GM18526 (cell line): ENCODE results near the gene WFIKKN1.

Source experiments
- POLR2A ChIP-seq: IDR thresholded peaks from 3 replicates; pipeline ENCODE4 v1.6.1; 2011; ENCODE audit not compliant: insufficient read length; ENCODE audit errors: extremely low read depth

WFIKKN1 gene

GRCh38 chr16:638034-638543 lies 7.3 kb downstream of the WFIKKN1 start:
- TF ChIP-seq POLR2A, result no peak

DNA sequence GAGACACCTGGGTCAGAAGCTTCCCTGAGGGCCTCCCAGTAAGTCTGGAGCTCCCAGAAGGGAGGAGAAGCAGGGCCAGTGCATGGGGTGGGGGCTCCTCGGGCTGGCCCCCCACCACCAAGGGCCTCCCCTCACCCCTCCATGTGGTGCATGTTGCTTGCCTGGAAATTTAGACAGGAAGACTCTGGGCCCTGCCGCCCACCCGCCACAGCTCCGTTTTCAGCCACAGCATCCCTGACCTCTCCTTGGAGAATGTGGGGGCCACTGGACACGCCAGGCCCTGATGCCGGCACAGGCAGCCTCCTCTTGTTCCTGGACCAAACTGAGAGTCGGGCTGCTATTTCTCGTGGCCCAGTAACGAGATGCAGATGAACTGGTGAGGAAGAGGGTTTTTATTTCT lies 8.1 kb downstream of the WFIKKN1 start:
- TF ChIP-seq POLR2A, result no peak

DNA sequence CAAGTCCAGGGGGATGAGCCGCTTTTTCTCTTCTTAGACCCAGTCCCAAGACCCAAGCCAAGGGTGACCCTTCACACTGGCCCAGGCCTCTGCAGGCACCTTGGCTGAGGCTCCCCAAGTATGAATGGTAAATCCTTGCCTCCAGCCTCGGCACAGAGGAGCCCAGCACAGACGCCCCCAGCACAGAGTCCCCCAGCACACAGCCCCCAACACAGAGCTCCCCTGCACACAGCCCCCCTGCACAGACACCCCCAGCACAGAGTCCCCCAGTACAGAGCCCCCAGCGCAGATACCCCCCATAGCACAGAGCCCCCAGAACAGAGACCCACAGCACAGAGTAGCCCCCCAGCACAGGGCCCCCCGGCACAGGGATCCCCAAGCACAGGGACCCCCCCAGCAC lies 9.8 kb downstream of the WFIKKN1 start:
- TF ChIP-seq POLR2A, result no peak

DNA sequence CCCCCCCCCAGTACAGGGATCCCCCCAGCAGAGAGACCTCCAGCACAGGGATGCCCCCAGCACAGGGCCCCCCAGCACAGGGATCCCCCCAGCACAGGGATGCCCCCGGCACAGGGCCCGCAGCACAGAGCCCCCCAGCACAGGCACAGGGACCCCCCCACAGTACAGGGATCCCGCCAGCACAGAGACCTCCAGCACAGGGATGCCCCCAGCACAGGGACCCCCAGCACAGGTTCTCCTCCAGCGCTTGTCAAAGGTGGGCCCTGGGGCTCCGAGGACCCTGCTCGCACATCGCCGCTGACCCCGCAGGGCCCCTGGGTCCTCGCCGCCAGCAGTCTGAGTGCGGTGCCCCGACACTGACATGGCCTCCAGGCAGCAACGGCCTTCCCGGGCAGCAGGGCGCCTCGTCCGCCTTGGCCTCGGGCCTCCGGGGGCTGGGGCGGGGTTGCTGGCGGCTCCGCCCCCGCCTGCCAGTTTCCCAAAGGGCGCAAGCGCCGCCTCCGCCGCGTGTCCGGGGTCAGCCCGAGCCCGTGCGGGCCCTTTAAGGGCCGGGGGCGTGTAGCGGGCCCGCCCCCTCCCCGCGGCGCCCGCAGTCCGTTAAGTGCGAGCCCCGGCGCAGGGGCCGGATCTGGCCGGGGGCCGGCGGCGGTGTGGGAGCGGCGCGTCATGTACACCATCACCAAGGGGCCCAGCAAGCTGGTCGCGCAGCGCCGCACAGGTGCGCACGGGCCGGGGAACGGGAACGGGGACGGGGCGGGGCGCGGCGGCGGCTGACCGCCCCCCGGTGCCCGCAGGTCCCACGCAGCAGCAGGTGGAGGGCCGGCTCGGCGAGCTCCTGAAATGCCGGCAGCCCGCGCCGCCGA lies 10.8 kb downstream of the WFIKKN1 start, which contains the start of gene MCRIP2:
MCRIP2 (plus strand) TSS at position 503 of the 863 bp plus-strand sequence; CDS start at position 667, 164 bp downstream.
- TF ChIP-seq POLR2A, result peak; percentile 76

- peak; percentile 36 for TF ChIP-seq POLR2A
Measured at GRCh38 chr16:642189-643049, 11.6 kb downstream of the WFIKKN1 start.

DNA sequence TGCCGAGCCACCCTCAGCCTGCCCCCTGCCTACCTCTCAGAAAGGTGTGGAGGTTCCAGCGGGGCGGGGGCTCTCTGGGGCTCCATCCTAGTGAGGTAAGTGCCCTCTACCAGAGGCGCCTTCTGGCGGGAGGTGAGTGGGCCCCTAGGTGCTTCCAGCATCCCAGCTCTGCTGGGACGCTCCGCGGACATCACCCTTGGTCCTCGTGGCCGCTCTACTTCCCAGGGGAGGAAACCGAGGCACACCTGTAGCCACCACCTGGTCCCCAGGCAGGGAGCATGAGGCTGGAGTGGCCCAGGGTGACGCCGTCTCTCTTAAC lies 12.2 kb downstream of the WFIKKN1 start:
- TF ChIP-seq POLR2A, result no peak

GRCh38 chr16:644556-644955 lies 13.8 kb downstream of the WFIKKN1 start:
- no peak for TF ChIP-seq POLR2A

GRCh38 chr16:645852-646678 lies 15.3 kb downstream of the WFIKKN1 start:
- TF ChIP-seq POLR2A, result no peak

DNA sequence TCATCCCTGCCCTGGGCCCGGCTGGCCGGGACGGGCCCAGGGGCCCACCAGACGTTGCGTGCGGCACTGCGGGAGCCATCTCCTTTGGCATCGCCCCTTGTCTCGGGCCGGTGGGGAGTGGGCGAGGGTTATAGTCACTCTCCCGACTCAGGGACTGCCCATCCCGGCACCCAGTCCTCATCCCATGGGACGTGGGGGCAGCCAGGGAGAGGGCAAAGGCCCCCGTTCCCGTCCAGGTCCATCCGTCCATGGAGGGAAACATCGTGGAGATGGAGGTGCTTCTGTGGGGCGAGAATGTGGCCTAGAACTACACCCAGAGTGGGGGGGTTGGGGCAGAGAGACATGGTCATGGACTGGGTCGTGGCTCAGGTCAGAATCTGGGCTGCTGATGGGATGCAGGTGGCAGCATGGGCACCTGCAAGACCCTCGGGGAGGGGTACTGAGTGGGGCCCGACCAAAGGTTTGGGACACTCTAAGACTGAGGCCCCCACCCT lies 15.9 kb downstream of the WFIKKN1 start:
- no peak for TF ChIP-seq POLR2A

DNA sequence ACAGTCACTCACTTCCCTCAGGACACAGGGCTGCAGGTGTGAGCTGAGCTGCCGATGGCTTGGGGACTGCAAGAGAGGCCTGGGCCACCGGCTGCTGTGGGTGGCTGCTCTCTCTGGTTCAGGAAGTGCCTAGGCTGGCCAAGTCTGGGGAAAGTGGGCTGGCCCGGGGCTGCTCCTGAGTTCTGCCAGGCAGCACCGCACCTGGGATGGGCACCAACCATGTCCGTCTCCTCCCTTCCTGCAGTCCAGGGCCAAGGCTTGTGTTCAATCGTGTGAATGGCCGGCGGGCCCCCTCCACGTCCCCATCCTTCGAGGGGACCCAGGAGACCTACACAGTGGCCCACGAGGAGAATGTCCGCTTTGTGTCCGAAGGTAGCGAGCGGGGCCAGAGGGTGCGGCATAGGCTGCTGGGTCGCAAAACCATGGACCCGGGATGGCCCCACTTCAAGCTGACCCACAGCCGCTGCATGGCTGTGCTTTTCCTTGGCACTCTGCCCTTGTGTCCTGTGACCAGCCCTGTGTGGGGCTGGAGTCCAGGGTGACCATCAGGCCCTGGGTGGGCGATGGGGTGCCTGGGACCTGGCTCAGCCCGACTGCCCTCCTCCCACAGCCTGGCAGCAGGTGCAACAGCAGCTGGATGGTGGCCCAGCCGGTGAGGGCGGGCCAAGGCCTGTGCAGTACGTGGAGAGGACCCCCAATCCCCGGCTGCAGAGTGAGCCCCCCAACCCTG lies 16.6 kb downstream of the WFIKKN1 start:
- no peak for TF ChIP-seq POLR2A

- TF ChIP-seq POLR2A, result no peak
Measured at GRCh38 chr16:648071-648780, 17.4 kb downstream of the WFIKKN1 start.

- TF ChIP-seq POLR2A, result peak; percentile 61
Measured at GRCh38 chr16:648781-649589, 18.2 kb downstream of the WFIKKN1 start, which contains the start of gene WDR90. Gene WDR90, plus strand, starts transcription at chr16:649365. Its CDS starts 52 bp downstream, at chr16:649417.

DNA sequence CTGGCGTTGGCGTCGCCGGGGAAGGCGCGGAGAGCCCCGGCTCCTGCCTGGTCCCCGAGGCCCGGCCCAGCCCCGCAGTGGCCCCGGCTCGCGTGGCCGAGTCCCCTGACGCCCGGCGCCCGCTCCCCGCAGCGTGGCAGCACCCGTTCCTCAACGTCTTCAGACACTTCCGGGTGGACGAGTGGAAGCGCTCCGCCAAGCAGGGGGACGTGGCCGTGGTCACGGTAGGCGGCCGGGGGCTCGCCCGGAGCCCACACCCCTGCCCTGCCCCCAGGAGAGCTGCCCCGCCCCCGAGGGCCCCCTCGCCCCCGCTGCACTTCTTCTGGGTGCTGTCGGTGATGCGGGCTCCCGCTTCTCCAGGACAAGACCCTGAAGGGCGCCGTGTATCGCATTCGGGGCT lies 18.8 kb downstream of the WFIKKN1 start:
- no peak for TF ChIP-seq POLR2A

GRCh38 chr16:651844-652243 lies 21.1 kb downstream of the WFIKKN1 start:
- no peak for TF ChIP-seq POLR2A
